Loucy (cell line): ENCODE data around the gene CROCC2.

Source experiments
- H2AFZ ChIP-seq: fragments of 200-600 bp; sonication (generic); 2 replicates; pipeline ENCODE4 v1.6.0; 2016; ENCODE audit warnings: antibody characterized with exemption, mild to moderate bottlenecking, low read length, moderate library complexity
- H3F3A ChIP-seq: fragments of 200-600 bp; 2 replicates; pipeline ENCODE4 v1.6.0; 2016; ENCODE audit warnings: antibody characterized with exemption, low read depth, mild to moderate bottlenecking
- H3K27me3 ChIP-seq: fragments of 200-600 bp; sonication (generic); 2 replicates; pipeline ENCODE4 v1.6.1; 2014; ENCODE audit warnings: low read length, mild to moderate bottlenecking; ENCODE audit not compliant: insufficient read depth, poor library complexity, severe bottlenecking
- H3K36me3 ChIP-seq: fragments of 200-600 bp; sonication (generic); 2 replicates; pipeline ENCODE4 v1.6.1; 2016; ENCODE audit warnings: low read length; ENCODE audit not compliant: insufficient read depth
- H3K4me1 ChIP-seq: fragments of 200-600 bp; sonication (generic); 2 replicates; pipeline ENCODE4 v1.5.1; 2014; ENCODE audit warnings: low read length, mild to moderate bottlenecking; ENCODE audit not compliant: insufficient read depth, poor library complexity, severe bottlenecking
- H3K4me2 ChIP-seq: fragments of 200-600 bp; sonication (generic); 2 replicates; pipeline ENCODE4 v1.6.0; 2014; ENCODE audit warnings: antibody characterized with exemption, low read length, low read depth, mild to moderate bottlenecking; ENCODE audit not compliant: poor library complexity, severe bottlenecking
- H3K4me3 ChIP-seq: fragments of 200-600 bp; sonication (generic); 2 replicates; pipeline ENCODE4 v1.5.1; 2014; ENCODE audit warnings: low read length, mild to moderate bottlenecking, mixed read lengths; ENCODE audit not compliant: poor library complexity, severe bottlenecking
- H3K79me2 ChIP-seq: fragments of 200-600 bp; sonication (generic); 2 replicates; pipeline ENCODE4 v1.6.1; 2014; ENCODE audit warnings: low read length; ENCODE audit not compliant: insufficient read depth
- H3K9ac ChIP-seq: fragments of 200-600 bp; sonication (generic); 2 replicates; pipeline ENCODE4 v1.6.0; 2014; ENCODE audit warnings: mild to moderate bottlenecking, low read depth, low read length, moderate library complexity; ENCODE audit not compliant: poor library complexity, severe bottlenecking
- H3K9me2 ChIP-seq: fragments of 200-600 bp; sonication (generic); replicated peaks from 2 replicates; pipeline ENCODE4 v1.6.1; 2016; ENCODE audit warnings: low read depth, low read length, mixed read lengths
- H3K9me3 ChIP-seq: fragments of 200-600 bp; sonication (generic); 2 replicates; pipeline ENCODE4 v1.6.1; 2014; ENCODE audit warnings: mild to moderate bottlenecking, antibody characterized with exemption, low read length, low read depth; ENCODE audit not compliant: insufficient read depth
- H4K20me1 ChIP-seq: fragments of 200-600 bp; sonication (generic); 2 replicates; pipeline ENCODE4 v1.6.0; 2014; ENCODE audit warnings: antibody characterized with exemption, low read length, mild to moderate bottlenecking; ENCODE audit not compliant: insufficient read depth, poor library complexity, severe bottlenecking
- CTCF ChIP-seq: fragments of 200-600 bp; sonication (generic); conservative IDR thresholded peaks from 2 replicates; pipeline ENCODE4 v1.5.1; 2014; ENCODE audit warnings: mild to moderate bottlenecking, antibody characterized with exemption, low read length
- EZH2phosphoT487 ChIP-seq: fragments of 200-600 bp; IDR thresholded peaks from 2 replicates; pipeline ENCODE4 v1.6.1; 2018; ENCODE audit warnings: antibody characterized with exemption, mild to moderate bottlenecking, moderate library complexity, borderline replicate concordance

The CROCC2 gene

DNA sequence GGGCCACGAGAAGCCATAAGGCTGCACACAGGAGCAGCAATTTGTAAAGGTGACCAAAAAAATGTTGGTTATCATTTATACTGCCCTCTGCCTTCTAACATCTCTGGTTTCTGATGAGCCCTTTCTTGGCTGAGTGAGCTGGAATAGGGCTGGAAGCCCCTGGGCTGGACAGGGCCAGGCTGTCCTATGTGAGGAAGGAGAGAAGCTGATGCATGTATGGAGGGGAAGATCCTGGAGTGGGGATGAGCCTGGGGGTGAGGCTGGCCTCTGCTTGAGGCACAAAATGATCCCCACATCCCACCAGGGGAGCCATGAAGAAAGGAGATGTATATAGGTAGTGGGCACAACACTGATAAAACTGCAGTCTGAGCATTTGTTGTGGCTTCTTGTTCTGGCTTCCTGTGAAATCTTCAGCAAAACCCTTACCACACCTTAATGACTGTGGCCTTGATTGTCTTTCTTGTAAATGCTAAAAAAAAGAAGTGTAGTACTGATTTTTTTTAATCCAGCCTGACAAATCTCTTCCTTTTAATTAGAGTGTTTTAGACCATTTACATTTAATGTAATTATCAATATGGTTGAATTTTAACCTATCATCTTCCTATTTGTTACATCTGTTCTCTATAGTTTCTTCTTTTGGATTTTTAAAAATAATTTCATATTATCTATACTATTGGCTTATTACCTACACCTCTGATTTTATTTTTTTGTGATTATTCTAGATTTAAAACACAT is 97.9 kb downstream of the CROCC2 start:
- H3K79me2 ChIP-seq: no peaks in the 10 kb centered on the region
- H3F3A ChIP-seq: no peaks in the 10 kb centered on the region
- no peak for TF ChIP-seq CTCF
- no peak for TF ChIP-seq EZH2phosphoT487
- peaks cover 27% of the 10 kb centered on the region; the same call in 1 of the 2 replicates for H3K9me3 ChIP-seq
- H2AFZ ChIP-seq: no peak overlapping the region
- H3K4me1 ChIP-seq: no peaks in the 10 kb centered on the region
- no peak overlapping the region for H3K4me3 ChIP-seq
- H4K20me1 ChIP-seq: no peaks in the 10 kb centered on the region
- no peak overlapping the region for H3K4me2 ChIP-seq
- H3K9me2 ChIP-seq: no peaks in the 10 kb centered on the region
- no peaks in the 10 kb centered on the region for H3K36me3 ChIP-seq
- H3K27me3 ChIP-seq: no peaks in the 10 kb centered on the region
- H3K9ac ChIP-seq: no peak overlapping the region

- H4K20me1 ChIP-seq: no peaks in the 10 kb centered on the region
- no peaks in the 10 kb centered on the region for H3K9me2 ChIP-seq
- no peak overlapping the region for H3K4me3 ChIP-seq
- H3K9me3 ChIP-seq: peaks cover 27% of the 10 kb centered on the region; the same call in 1 of the 2 replicates
- TF ChIP-seq EZH2phosphoT487 (no peak), CTCF (no peak)
- no peaks in the 10 kb centered on the region for H3K79me2 ChIP-seq
- no peak overlapping the region for H2AFZ ChIP-seq
- H3K36me3 ChIP-seq: no peaks in the 10 kb centered on the region
- no peaks in the 10 kb centered on the region for H3K4me1 ChIP-seq
- no peaks in the 10 kb centered on the region for H3F3A ChIP-seq
- no peak overlapping the region for H3K9ac ChIP-seq
- H3K4me2 ChIP-seq: no peak overlapping the region
- H3K27me3 ChIP-seq: no peaks in the 10 kb centered on the region
These were observed 99.4 kb downstream of the CROCC2 start for GRCh38 chr2:241005569-241005968.

DNA sequence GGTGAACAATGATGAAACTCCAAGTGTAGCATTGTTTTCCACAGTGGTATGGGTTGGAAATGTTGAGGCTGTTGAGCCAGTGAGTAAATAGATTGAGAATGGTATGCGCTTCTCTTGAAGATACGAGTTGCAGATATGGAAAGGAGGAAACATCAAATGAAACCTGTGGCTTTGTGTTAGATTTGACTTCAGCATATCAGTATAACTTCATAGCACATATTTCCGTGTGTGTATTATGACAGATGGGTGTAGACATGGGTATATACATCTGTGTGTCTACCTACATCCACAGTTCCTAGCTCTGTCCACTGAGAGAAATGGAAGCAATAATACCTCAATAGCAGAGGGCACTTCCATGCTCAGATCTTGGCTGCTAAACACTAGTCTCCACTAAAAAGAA is 100.3 kb downstream of the CROCC2 start:
- no peak for TF ChIP-seq EZH2phosphoT487
- no peak for TF ChIP-seq CTCF
- Histone ChIP-seq H3K79me2 (no peaks in the 10 kb centered on the region), H3K9me3 (peaks cover 23% of the 10 kb centered on the region; the same call in 1 of the 2 replicates), H4K20me1 (no peaks in the 10 kb centered on the region), H3K27me3 (no peaks in the 10 kb centered on the region), H3K36me3 (no peaks in the 10 kb centered on the region), H3K9me2 (no peaks in the 10 kb centered on the region), H3K4me1 (no peaks in the 10 kb centered on the region), H3K4me3 (no peak overlapping the region), H2AFZ (no peak overlapping the region), H3F3A (no peaks in the 10 kb centered on the region), H3K9ac (no peak overlapping the region), H3K4me2 (no peak overlapping the region)
